Activated naive CD8-positive, alpha-beta T cell treated with anti-CD3 and anti-CD28 coated beads, Interleukin-2, amount 10 ng/mL, durations not matched to agents 7 days and 5 days (primary cell): ENCODE measurements around the gene IFI44. TPM values are rescaled to one million over a fixed set of nuclear protein-coding genes. Genes with fewer than 3 reads are reported as not detected.
A peak's percentile ranks its signal among the peaks of the same experiment; 100 is the strongest.

Experiments used
- ATAC-seq: fragments of 150-1000 bp; cut with Tn5 transposase; one replicate; pipeline ENCODE4 v1.10.0; 2021; ENCODE audit warnings: low read depth, moderate library complexity
- POLR2A ChIA-PET: fragments of 350-600 bp; sonication (Branson Sonifier 250); formaldehyde crosslinking; loops from one replicate; lab custom pipeline; 2021; ENCODE audit warnings: antibody characterized with exemption; lab: Charles Lee
- DNase-seq: peaks from one replicate; pipeline ENCODE4 v3.0.0; 2021
- H3K27ac Mint-ChIP-seq: one replicate; pipeline ENCODE4 v1.8.0; 2022; ENCODE audit warnings: mild to moderate bottlenecking, mixed read lengths
- H3K27me3 Mint-ChIP-seq: one replicate; pipeline ENCODE4 v1.8.0; 2022; ENCODE audit warnings: mild to moderate bottlenecking, moderate library complexity, mixed read lengths
- H3K36me3 Mint-ChIP-seq: one replicate; pipeline ENCODE4 v1.8.0; 2021; ENCODE audit warnings: mild to moderate bottlenecking, mixed read lengths
- H3K4me1 Mint-ChIP-seq: one replicate; pipeline ENCODE4 v1.8.0; 2021; ENCODE audit warnings: mixed read lengths
- H3K4me3 Mint-ChIP-seq: one replicate; pipeline ENCODE4 v1.8.0; 2022; ENCODE audit warnings: mild to moderate bottlenecking, moderate library complexity, mixed read lengths
- H3K9me3 Mint-ChIP-seq: one replicate; pipeline ENCODE4 v1.8.0; 2021; ENCODE audit warnings: mixed read lengths
- total RNA-seq, 2 experiments: library from RNA; stranded (reverse); gene quantifications; one replicate each; pipeline ENCODE4 v1.2.3, GENCODE V29; 2021

The IFI44 gene
- total RNA-seq, result 100 to 1,000 TPM; 180 to 186 TPM

GRCh38 chr1:78649628-78650027 lies at the start of gene IFI44:
Gene IFI44, plus strand, starts transcription at chr1:78649831. Its CDS starts 365 bp downstream, at chr1:78650196.
- Mint-ChIP-seq H3K4me3 (peak within 1 kb of the TSS; percentile 97), H3K4me1 (peaks cover 56% of the 10 kb centered on the region), H3K27ac (peak within 1 kb of the TSS; percentile 96), H3K27me3 (no peaks in the 10 kb centered on the region), H3K36me3 (peaks cover 73% of the 10 kb centered on the region), H3K9me3 (peaks cover 13% of the 10 kb centered on the region)
- DNase-seq (peak; percentile 48), ATAC-seq (peak; percentile 78)
- POLR2A ChIA-PET, result interaction anchor here (0.9 to 6.1 kb wide), 8 partner anchors 9 to 671 kb away, joined by 3 to 100 read pairs (median 4); partner anchors contain the start of genes DNAJB4, FUBP1 and IFI44L

DNA sequence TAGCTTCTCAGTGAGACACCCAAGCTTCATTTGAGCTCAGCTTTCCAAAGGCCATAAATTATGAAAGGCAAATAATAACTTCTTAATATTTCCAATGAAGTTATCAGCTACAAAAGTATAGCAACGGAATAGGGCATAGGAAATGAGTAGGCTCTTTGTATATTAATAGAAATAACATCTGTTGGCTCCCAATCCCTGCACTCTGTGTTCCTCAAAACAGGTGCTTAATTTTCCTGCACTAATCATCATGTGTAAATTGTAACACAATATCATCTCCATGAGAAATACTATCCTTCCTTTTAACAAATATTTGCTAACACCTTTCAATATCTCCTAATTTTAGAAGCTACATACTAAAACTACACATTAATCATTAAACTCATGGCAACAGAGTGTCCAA lies 48.6 kb upstream of the IFI44 start:
- H3K36me3 Mint-ChIP-seq, result no peaks in the 10 kb centered on the region
- peaks cover 13% of the 10 kb centered on the region for H3K27me3 Mint-ChIP-seq
- POLR2A ChIA-PET, result no interaction called here
- no peaks in the 10 kb centered on the region for H3K4me1 Mint-ChIP-seq
- no peak overlapping the region for H3K4me3 Mint-ChIP-seq
- H3K9me3 Mint-ChIP-seq, result no peaks in the 10 kb centered on the region
- no peak for DNase-seq
- no peak overlapping the region for H3K27ac Mint-ChIP-seq
- ATAC-seq, result no peak

GRCh38 chr1:78603206-78603605 lies 46.4 kb upstream of the IFI44 start:
- Mint-ChIP-seq H3K4me1 (peaks cover 2% of the 10 kb centered on the region), H3K4me3 (no peak overlapping the region), H3K27ac (no peak overlapping the region), H3K36me3 (no peaks in the 10 kb centered on the region), H3K27me3 (peaks cover 20% of the 10 kb centered on the region), H3K9me3 (no peaks in the 10 kb centered on the region)
- POLR2A ChIA-PET, result no interaction called here
- DNase-seq, result no peak
- no peak for ATAC-seq

- Mint-ChIP-seq H3K9me3 (no peaks in the 10 kb centered on the region), H3K27me3 (peaks cover 19% of the 10 kb centered on the region), H3K27ac (no peak overlapping the region), H3K4me1 (peaks cover 2% of the 10 kb centered on the region), H3K36me3 (no peaks in the 10 kb centered on the region), H3K4me3 (no peak overlapping the region)
- DNase-seq, result no peak
- POLR2A ChIA-PET, result no interaction called here
- ATAC-seq, result no peak
Observed at GRCh38 chr1:78604643-78605042, 45.0 kb upstream of the IFI44 start.

DNA sequence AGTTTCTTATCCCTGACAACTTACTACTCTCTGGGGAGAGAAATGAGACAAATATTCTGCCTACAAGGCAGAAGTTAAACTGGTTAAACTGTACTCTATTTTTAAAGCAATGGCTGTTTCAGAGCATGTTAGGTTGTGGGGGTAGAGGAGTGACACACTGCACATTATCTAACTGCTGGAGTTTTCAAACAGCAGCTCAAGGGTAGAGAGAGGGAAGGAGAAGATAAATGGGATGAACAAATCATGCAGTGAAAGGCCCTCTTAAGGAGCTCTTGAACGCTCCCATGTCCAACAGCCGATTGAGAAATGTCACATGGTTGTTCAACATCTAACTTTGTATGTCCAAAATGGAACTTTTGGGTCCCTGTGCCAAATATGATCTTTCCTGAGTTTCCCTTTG lies 43.4 kb upstream of the IFI44 start:
- Mint-ChIP-seq H3K27me3 (peaks cover 28% of the 10 kb centered on the region), H3K4me3 (no peak overlapping the region), H3K4me1 (peaks cover 2% of the 10 kb centered on the region), H3K36me3 (no peaks in the 10 kb centered on the region), H3K9me3 (no peaks in the 10 kb centered on the region), H3K27ac (no peak overlapping the region)
- no peak for ATAC-seq
- no peak for DNase-seq
- POLR2A ChIA-PET, result interaction anchor here (0.6 kb wide), 1 partner anchor 626 kb away, joined by 3 read pairs; no protein-coding TSS in a partner anchor

DNA sequence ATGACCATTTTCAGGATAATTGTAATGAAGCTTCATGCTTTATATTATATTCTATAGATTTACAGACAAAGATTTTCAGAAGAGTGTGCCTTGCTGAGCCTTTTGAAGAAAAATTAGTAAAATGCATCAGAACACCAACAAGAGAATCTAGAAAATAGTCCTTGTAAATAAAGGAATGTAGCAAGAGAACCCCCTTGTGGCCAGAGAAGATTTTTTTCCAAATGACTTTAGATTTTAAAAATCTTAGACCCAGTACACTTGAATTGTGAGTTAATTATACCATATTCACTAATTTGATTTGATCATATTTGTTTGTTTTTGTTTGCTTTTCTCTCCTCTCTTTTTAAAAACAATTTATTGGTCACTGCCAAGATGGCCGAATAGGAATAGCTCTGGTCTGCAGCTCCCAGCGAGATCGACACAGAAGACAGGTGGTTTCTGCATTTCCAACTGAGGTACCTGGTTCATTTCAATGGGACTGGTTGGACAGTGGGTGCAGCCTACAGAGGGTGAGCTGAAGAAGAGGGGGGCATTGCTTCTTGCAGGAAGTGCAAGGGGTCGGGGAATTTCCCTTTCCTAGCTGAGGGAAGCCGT lies 42.2 kb upstream of the IFI44 start:
- Mint-ChIP-seq H3K9me3 (no peaks in the 10 kb centered on the region), H3K27ac (no peak overlapping the region), H3K36me3 (no peaks in the 10 kb centered on the region), H3K4me1 (peaks cover 2% of the 10 kb centered on the region), H3K27me3 (peaks cover 27% of the 10 kb centered on the region), H3K4me3 (no peak overlapping the region)
- DNase-seq, result no peak
- ATAC-seq, result no peak
- POLR2A ChIA-PET, result no interaction called here

GRCh38 chr1:78607944-78608343 lies 41.7 kb upstream of the IFI44 start:
- no peak overlapping the region for H3K27ac Mint-ChIP-seq
- peaks cover 2% of the 10 kb centered on the region for H3K4me1 Mint-ChIP-seq
- POLR2A ChIA-PET, result no interaction called here
- peaks cover 3% of the 10 kb centered on the region for H3K36me3 Mint-ChIP-seq
- H3K9me3 Mint-ChIP-seq, result no peaks in the 10 kb centered on the region
- DNase-seq (no peak), ATAC-seq (no peak)
- H3K27me3 Mint-ChIP-seq, result peaks cover 27% of the 10 kb centered on the region
- H3K4me3 Mint-ChIP-seq, result no peak overlapping the region

DNA sequence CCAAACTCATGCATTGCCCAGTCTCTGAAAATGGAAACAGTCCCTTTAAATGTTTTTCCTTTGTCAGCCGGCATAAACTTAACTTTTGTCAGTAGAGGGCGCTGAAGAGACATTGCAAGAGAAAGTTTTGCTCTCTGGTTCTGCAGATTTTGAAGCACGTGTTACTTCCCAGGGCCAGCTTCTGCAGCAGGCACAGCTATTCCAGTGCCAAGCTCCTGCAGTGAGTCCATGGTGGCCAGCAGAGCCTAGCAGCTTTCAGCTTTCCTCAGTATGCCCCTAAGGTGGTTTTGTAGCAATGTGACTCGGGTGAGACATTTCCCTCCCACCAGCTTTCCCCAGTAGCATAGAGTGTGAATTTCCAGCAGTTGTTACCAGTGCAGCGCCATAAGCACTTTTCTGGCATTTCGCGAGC lies 32.0 kb upstream of the IFI44 start:
- Mint-ChIP-seq H3K4me1 (peaks cover 24% of the 10 kb centered on the region), H3K27ac (peak overlapping the region; percentile 66), H3K27me3 (peaks cover 9% of the 10 kb centered on the region), H3K4me3 (peak overlapping the region; percentile 43), H3K9me3 (no peaks in the 10 kb centered on the region), H3K36me3 (peaks cover 19% of the 10 kb centered on the region)
- DNase-seq (peak; percentile 54), ATAC-seq (peak; percentile 48)
- POLR2A ChIA-PET, result interaction anchor here (1.0 to 1.2 kb wide), 2 partner anchors 32 to 38 kb away, joined by 3 to 4 read pairs; partner anchors contain the start of gene IFI44

- Mint-ChIP-seq H3K4me1 (peaks cover 29% of the 10 kb centered on the region), H3K4me3 (peak overlapping the region; percentile 93), H3K36me3 (peaks cover 29% of the 10 kb centered on the region), H3K27ac (peak overlapping the region; percentile 95), H3K9me3 (no peaks in the 10 kb centered on the region), H3K27me3 (peaks cover 9% of the 10 kb centered on the region)
- POLR2A ChIA-PET, result interaction anchor here (2.2 to 5.6 kb wide), 4 partner anchors 28 to 614 kb away, joined by 7 to 100 read pairs (median 13); partner anchors contain the start of genes DNAJB4 and IFI44
- ATAC-seq (no peak), DNase-seq (no peak)
Observed at GRCh38 chr1:78619032-78619431, 30.6 kb upstream of the IFI44 start.

GRCh38 chr1:78619446-78619802 lies 30.2 kb upstream of the IFI44 start:
- Mint-ChIP-seq H3K4me1 (peaks cover 32% of the 10 kb centered on the region), H3K27me3 (peaks cover 5% of the 10 kb centered on the region), H3K9me3 (no peaks in the 10 kb centered on the region), H3K36me3 (peaks cover 33% of the 10 kb centered on the region), H3K4me3 (peak overlapping the region; percentile 93), H3K27ac (peak overlapping the region; percentile 95)
- DNase-seq, result no peak
- POLR2A ChIA-PET, result interaction anchor here (0.9 to 5.6 kb wide), 8 partner anchors 28 to 641 kb away, joined by 4 to 100 read pairs (median 14); partner anchors contain the start of genes DNAJB4, FUBP1 and IFI44
- no peak for ATAC-seq

- peaks cover 38% of the 10 kb centered on the region for H3K4me1 Mint-ChIP-seq
- H3K9me3 Mint-ChIP-seq, result no peaks in the 10 kb centered on the region
- H3K27me3 Mint-ChIP-seq, result peaks cover 2% of the 10 kb centered on the region
- peaks cover 39% of the 10 kb centered on the region for H3K36me3 Mint-ChIP-seq
- peak within 1 kb of the TSS; percentile 93 for H3K4me3 Mint-ChIP-seq
- POLR2A ChIA-PET, result interaction anchor here (0.9 to 5.6 kb wide), 14 partner anchors 9 to 641 kb away, joined by 3 to 100 read pairs (median 9); partner anchors contain the start of genes DNAJB4, FUBP1 and IFI44
- H3K27ac Mint-ChIP-seq, result peak within 1 kb of the TSS; percentile 95
- peak; percentile 56 for DNase-seq
- peak; percentile 51 for ATAC-seq
Observed at GRCh38 chr1:78619803-78620579, 29.6 kb upstream of the IFI44 start, which contains the start of gene IFI44L. Gene IFI44L, plus strand, starts transcription at chr1:78620448. Its CDS starts 7,468 bp downstream, at chr1:78627916.

DNA sequence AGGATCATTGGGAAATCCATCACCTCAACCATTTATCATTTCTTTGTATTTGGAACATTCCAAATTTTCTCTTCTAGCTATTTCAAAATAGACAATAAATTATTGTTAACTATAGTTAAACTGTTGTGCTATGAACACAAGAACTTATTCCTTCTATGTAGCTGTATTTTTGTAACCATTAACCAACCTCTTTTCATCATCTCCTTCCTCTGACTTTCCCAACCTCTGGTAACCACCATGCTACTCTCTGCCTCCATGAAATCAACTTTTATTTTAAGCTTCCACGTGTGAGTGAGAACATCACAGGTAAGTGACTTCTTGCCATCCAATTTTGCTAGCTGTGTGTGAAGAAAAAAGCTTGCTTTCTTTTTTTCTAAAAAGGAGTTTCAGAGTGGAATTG lies 29.0 kb upstream of the IFI44 start:
- Mint-ChIP-seq H3K27ac (peak overlapping the region; percentile 95), H3K4me1 (peaks cover 41% of the 10 kb centered on the region), H3K9me3 (no peaks in the 10 kb centered on the region), H3K27me3 (peaks cover 2% of the 10 kb centered on the region), H3K4me3 (peak overlapping the region; percentile 93), H3K36me3 (peaks cover 43% of the 10 kb centered on the region)
- DNase-seq (no peak), ATAC-seq (no peak)
- POLR2A ChIA-PET, result interaction anchor here (0.9 to 5.6 kb wide), 13 partner anchors 9 to 642 kb away, joined by 3 to 100 read pairs (median 11); partner anchors contain the start of genes DNAJB4, FUBP1 and IFI44

DNA sequence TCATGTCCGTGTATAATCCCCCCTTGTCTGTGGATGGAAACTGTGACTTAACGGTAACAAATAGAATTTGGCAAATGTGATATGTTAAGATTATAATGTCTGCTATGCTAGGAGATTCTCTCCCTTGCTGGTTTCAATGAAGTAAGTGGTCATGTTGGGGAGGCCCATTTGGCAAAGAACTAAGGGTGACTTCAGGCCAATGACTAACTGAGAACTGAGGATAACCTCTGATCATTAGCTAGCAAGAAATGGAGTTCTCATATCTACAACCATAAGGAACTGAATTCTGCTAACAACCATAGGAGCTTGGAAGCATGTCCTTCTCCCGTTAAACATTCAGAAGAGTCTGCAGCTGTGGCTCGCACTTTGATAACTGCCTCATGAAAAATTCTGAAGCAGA lies 27.1 kb upstream of the IFI44 start:
- Mint-ChIP-seq H3K27me3 (no peaks in the 10 kb centered on the region), H3K27ac (peak overlapping the region; percentile 97), H3K9me3 (no peaks in the 10 kb centered on the region), H3K4me3 (peak overlapping the region; percentile 98), H3K36me3 (peaks cover 56% of the 10 kb centered on the region), H3K4me1 (peaks cover 51% of the 10 kb centered on the region)
- no peak for ATAC-seq
- DNase-seq, result no peak
- POLR2A ChIA-PET, result interaction anchor here (0.6 to 5.6 kb wide), 8 partner anchors 11 to 644 kb away, joined by 3 to 100 read pairs (median 8); partner anchors contain the start of genes FUBP1 and IFI44
